HEK293 (cell line): Measurements from ENCODE around the gene RHBDD1.

Experiments used
- CTCF ChIA-PET: fragments of 350-600 bp; formaldehyde crosslinking; extraction: SDS; loops from one replicate; lab custom pipeline; 2021; ENCODE audit warnings: antibody characterized with exemption; lab: Yijun Ruan, JAX
- POLR2A ChIA-PET: fragments of 300-600 bp; formaldehyde crosslinking; extraction: SDS; loops from one replicate; lab custom pipeline; 2020; ENCODE audit warnings: antibody characterized with exemption, inconsistent platforms; lab: Yijun Ruan, JAX
- H3K27ac ChIP-seq: fragments of 200-500 bp; sonication (Bioruptor generic); 2 replicates; pipeline ENCODE4 v1.5.1; 2014; ENCODE audit warnings: low read depth, low read length, control low read depth, inconsistent platforms; ENCODE audit errors: extremely low read depth
- H3K36me3 ChIP-seq, 2 experiments: fragments of 200-500 bp in 1 of 2; sonication (Bioruptor generic) in 1 of 2; 1 replicate in 1 of 2; 2 replicates in 1 of 2; pipeline ENCODE4 v1.5.1; 2014 to 2017; ENCODE audit warnings: inconsistent platforms in 2 of 2, low read length in 2 of 2; ENCODE audit not compliant: control insufficient read depth in 2 of 2, insufficient read depth in 1 of 2
- H3K4me1 ChIP-seq: fragments of 200-500 bp; sonication (Bioruptor generic); 2 replicates; pipeline ENCODE4 v1.5.1; 2014; ENCODE audit warnings: mild to moderate bottlenecking, low read length, inconsistent platforms; ENCODE audit not compliant: control insufficient read depth, insufficient read depth
- H3K4me3 ChIP-seq: 2 replicates; pipeline ENCODE4 v1.5.1; 2011; ENCODE audit warnings: low read depth, mild to moderate bottlenecking, control low read depth, low read length, moderate library complexity
- H3K9me3 ChIP-seq: fragments of 200-500 bp; sonication (Bioruptor generic); 2 replicates; pipeline ENCODE4 v1.5.1; 2014; ENCODE audit warnings: low read depth, low read length, inconsistent platforms; ENCODE audit not compliant: control insufficient read depth, insufficient read depth
- EGR2 ChIP-seq: fragments of 450-650 bp; formaldehyde crosslinking; IDR thresholded peaks from 2 replicates; pipeline ENCODE4 v1.5.1; 2016; ENCODE audit warnings: low read depth, missing biosample characterization, missing genetic modification characterization
- GLI4 ChIP-seq: fragments of 450-650 bp; formaldehyde crosslinking; IDR thresholded peaks from 2 replicates; pipeline ENCODE4 v1.5.1; 2016; ENCODE audit warnings: missing biosample characterization, missing genetic modification characterization
- GLIS2 ChIP-seq: fragments of 450-650 bp; formaldehyde crosslinking; IDR thresholded peaks from 2 replicates; pipeline ENCODE4 v1.5.1; 2016; ENCODE audit warnings: missing biosample characterization, missing genetic modification characterization
- HOXC10 ChIP-seq: sonication (generic); formaldehyde crosslinking; IDR thresholded peaks from 2 replicates; pipeline ENCODE4 v1.8.1; 2023; ENCODE audit warnings: mild to moderate bottlenecking, missing genetic modification reagents
- KLF10 ChIP-seq: fragments of 450-650 bp; IDR thresholded peaks from 2 replicates; pipeline ENCODE4 v1.5.1; 2018; ENCODE audit warnings: missing biosample characterization, mild to moderate bottlenecking, missing genetic modification characterization
- SP3 ChIP-seq: fragments of 450-650 bp; formaldehyde crosslinking; IDR thresholded peaks from 2 replicates; pipeline ENCODE4 v1.5.1; 2016; ENCODE audit warnings: missing biosample characterization, missing genetic modification characterization
- TRIM28 ChIP-seq: IDR thresholded peaks from 2 replicates; pipeline ENCODE4 v1.6.1; 2011; ENCODE audit warnings: low read length, control low read depth, borderline replicate concordance
- WT1 ChIP-seq: fragments of 450-650 bp; formaldehyde crosslinking; IDR thresholded peaks from 2 replicates; pipeline ENCODE4 v1.5.1; 2016; ENCODE audit warnings: missing biosample characterization, missing genetic modification characterization
- ZBTB20 ChIP-seq: fragments of 450-650 bp; formaldehyde crosslinking; IDR thresholded peaks from 2 replicates; pipeline ENCODE4 v1.5.1; 2016; ENCODE audit warnings: missing biosample characterization, missing genetic modification characterization
- ZBTB21 ChIP-seq: fragments of 450-650 bp; formaldehyde crosslinking; IDR thresholded peaks from 2 replicates; pipeline ENCODE4 v1.5.1; 2017; ENCODE audit warnings: missing biosample characterization, missing genetic modification characterization
- ZBTB48 ChIP-seq: fragments of 450-650 bp; formaldehyde crosslinking; IDR thresholded peaks from 2 replicates; pipeline ENCODE4 v1.5.1; 2016; ENCODE audit warnings: missing biosample characterization, missing genetic modification characterization
- ZIC2 ChIP-seq: fragments of 450-650 bp; formaldehyde crosslinking; IDR thresholded peaks from 2 replicates; pipeline ENCODE4 v1.5.1; 2016; ENCODE audit warnings: missing biosample characterization, missing genetic modification characterization
- ZNF169 ChIP-seq: fragments of 450-650 bp; formaldehyde crosslinking; IDR thresholded peaks from 2 replicates; pipeline ENCODE4 v1.5.1; 2016; ENCODE audit warnings: missing biosample characterization, missing genetic modification characterization
- ZNF175 ChIP-seq: fragments of 450-650 bp; formaldehyde crosslinking; IDR thresholded peaks from 2 replicates; pipeline ENCODE4 v1.5.1; 2016; ENCODE audit warnings: missing biosample characterization, missing genetic modification characterization
- ZNF266 ChIP-seq: fragments of 450-650 bp; formaldehyde crosslinking; IDR thresholded peaks from 2 replicates; pipeline ENCODE4 v1.5.1; 2016; ENCODE audit warnings: missing biosample characterization, missing genetic modification characterization, low read depth
- ZNF37A ChIP-seq: fragments of 450-650 bp; IDR thresholded peaks from 2 replicates; pipeline ENCODE4 v1.5.1; 2018; ENCODE audit warnings: missing biosample characterization, missing genetic modification characterization
- ZNF558 ChIP-seq: fragments of 450-650 bp; formaldehyde crosslinking; IDR thresholded peaks from 2 replicates; pipeline ENCODE4 v1.5.1; 2016; ENCODE audit warnings: missing biosample characterization, missing genetic modification characterization
- ZNF585B ChIP-seq: fragments of 450-650 bp; formaldehyde crosslinking; IDR thresholded peaks from 2 replicates; pipeline ENCODE4 v1.5.1; 2016; ENCODE audit warnings: missing biosample characterization, missing genetic modification characterization
- ZNF610 ChIP-seq: fragments of 450-650 bp; formaldehyde crosslinking; IDR thresholded peaks from 2 replicates; pipeline ENCODE4 v1.5.1; 2016; ENCODE audit warnings: missing biosample characterization, missing genetic modification characterization, borderline replicate concordance
- ZNF623 ChIP-seq: fragments of 450-650 bp; formaldehyde crosslinking; IDR thresholded peaks from 2 replicates; pipeline ENCODE4 v1.5.1; 2016; ENCODE audit warnings: missing biosample characterization, missing genetic modification characterization
- ZNF660 ChIP-seq: fragments of 450-650 bp; IDR thresholded peaks from 2 replicates; pipeline ENCODE4 v1.5.1; 2018; ENCODE audit warnings: missing biosample characterization, mild to moderate bottlenecking, missing genetic modification characterization
- ZNF791 ChIP-seq: fragments of 450-650 bp; formaldehyde crosslinking; IDR thresholded peaks from 2 replicates; pipeline ENCODE4 v1.5.1; 2016; ENCODE audit warnings: missing biosample characterization, missing genetic modification characterization
- ZNF792 ChIP-seq: fragments of 450-650 bp; formaldehyde crosslinking; IDR thresholded peaks from 2 replicates; pipeline ENCODE4 v1.5.1; 2016; ENCODE audit warnings: missing biosample characterization, missing genetic modification characterization
- ZNF843 ChIP-seq: fragments of 450-650 bp; formaldehyde crosslinking; IDR thresholded peaks from 2 replicates; pipeline ENCODE4 v1.5.1; 2016; ENCODE audit warnings: missing biosample characterization, missing genetic modification characterization
- TF ChIP-seq, protein P1 (sequence below): fragments of 450-650 bp; formaldehyde crosslinking; IDR thresholded peaks from 2 replicates; pipeline ENCODE4 v1.5.1; 2016; ENCODE audit warnings: missing biosample characterization, missing genetic modification characterization
- TF ChIP-seq, protein P2 (sequence below): fragments of 450-650 bp; formaldehyde crosslinking; IDR thresholded peaks from 2 replicates; pipeline ENCODE4 v1.5.1; 2016; ENCODE audit warnings: missing biosample characterization, missing genetic modification characterization, low read depth
- TF ChIP-seq, protein P3 (sequence below): fragments of 450-650 bp; formaldehyde crosslinking; IDR thresholded peaks from 2 replicates; pipeline ENCODE4 v1.5.1; 2016; ENCODE audit warnings: missing biosample characterization, missing genetic modification characterization

The RHBDD1 gene

DNA sequence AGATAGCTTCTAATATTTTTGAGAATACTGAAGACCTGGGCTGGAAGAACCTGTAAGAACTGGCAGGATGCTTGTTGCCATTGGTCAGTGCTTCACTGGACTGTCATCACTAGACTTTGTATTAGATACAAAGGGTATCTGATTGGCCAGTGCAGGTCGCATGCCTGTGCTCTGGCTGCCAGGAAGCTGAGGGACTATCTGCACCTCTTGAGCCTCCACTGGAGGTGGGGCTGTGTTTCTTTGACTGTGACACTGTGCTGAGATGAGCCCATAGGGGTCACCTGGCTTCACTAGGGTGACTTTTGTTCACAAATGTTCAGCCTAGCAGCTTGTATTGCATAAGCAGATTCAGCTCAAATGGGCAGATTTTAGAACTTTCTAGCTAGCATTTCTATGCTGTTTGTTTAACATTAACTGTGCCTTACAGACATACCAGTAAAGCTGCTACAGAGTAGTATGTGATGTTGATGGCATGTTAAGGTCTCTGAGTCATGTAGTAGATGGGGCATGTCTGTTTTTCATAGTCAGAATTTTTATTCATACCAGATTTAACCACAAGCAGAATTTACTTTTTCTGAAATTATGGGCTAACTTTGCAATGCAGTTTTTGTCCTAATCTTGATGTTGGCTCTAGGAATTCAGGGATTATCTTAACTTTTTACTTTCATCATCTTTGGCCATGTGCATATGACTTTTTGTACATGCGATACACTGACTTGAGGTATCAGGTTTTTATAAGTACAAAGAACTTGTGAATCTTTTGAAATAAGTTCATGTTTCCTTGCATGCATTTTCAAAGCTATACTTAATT is 56.1 kb downstream of the RHBDD1 start:
- H3K4me1 ChIP-seq, result no peaks in the 10 kb centered on the region
- TF ChIP-seq ZBTB20 (tag by site-specific recombination) (no peak), ZNF175 (tag by site-specific recombination) (no peak), KLF10 (no peak), ZIC2 (tag by site-specific recombination) (no peak)
- H3K36me3 ChIP-seq, result peaks cover 0 to under 1% of the 10 kb centered on the region in 2 experiments; a peak in 1 of 3 replicates
- ChIA-PET CTCF (interaction anchor here (0.6 kb wide), 1 partner anchor 172 kb away, joined by 7 read pairs; no protein-coding TSS in a partner anchor), POLR2A (no interaction called here)
- H3K27ac ChIP-seq, result no peak overlapping the region
- no peak overlapping the region for H3K4me3 ChIP-seq
- H3K9me3 ChIP-seq, result no peaks in the 10 kb centered on the region

DNA sequence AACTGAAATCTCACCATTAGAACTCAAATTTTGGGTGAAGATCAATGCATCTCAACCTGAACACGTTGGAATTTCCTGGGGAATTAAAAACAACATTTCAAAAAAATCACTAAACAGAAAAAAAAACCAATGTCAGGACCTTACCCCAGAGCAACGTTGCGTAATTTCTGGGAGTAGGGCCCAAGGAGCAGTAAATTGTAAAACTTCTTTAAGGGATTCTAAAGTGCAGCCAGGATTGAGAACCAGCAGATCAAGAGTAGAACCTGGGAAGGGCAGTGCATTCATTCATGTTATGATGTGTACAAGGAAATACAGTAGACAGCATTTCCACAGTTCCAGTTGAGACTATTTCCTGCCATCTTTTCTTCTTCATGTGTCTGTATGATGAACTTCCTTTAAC is 56.9 kb downstream of the RHBDD1 start:
- TF ChIP-seq, protein P1, sequence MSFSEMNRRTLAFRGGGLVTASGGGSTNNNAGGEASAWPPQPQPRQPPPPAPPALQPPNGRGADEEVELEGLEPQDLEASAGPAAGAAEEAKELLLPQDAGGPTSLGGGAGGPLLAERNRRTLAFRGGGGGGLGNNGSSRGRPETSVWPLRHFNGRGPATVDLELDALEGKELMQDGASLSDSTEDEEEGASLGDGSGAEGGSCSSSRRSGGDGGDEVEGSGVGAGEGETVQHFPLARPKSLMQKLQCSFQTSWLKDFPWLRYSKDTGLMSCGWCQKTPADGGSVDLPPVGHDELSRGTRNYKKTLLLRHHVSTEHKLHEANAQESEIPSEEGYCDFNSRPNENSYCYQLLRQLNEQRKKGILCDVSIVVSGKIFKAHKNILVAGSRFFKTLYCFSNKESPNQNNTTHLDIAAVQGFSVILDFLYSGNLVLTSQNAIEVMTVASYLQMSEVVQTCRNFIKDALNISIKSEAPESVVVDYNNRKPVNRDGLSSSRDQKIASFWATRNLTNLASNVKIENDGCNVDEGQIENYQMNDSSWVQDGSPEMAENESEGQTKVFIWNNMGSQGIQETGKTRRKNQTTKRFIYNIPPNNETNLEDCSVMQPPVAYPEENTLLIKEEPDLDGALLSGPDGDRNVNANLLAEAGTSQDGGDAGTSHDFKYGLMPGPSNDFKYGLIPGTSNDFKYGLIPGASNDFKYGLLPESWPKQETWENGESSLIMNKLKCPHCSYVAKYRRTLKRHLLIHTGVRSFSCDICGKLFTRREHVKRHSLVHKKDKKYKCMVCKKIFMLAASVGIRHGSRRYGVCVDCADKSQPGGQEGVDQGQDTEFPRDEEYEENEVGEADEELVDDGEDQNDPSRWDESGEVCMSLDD (tag by site-specific recombination), result no peak
- no peak for TF ChIP-seq ZNF623 (tag by site-specific recombination)
- TF ChIP-seq ZNF792 (tag by site-specific recombination), result no peak
- no peak for TF ChIP-seq ZNF843
- no peak for TF ChIP-seq ZBTB21
- no peak for TF ChIP-seq ZNF660
- TF ChIP-seq EGR2 (tag by site-specific recombination), result no peak
- Histone ChIP-seq H3K36me3 (peaks cover 0 to 3% of the 10 kb centered on the region in 2 experiments; a peak in 1 of 3 replicates), H3K27ac (no peak overlapping the region), H3K9me3 (no peaks in the 10 kb centered on the region), H3K4me1 (no peaks in the 10 kb centered on the region), H3K4me3 (no peak overlapping the region)
- CTCF ChIA-PET, result interaction anchor here (0.6 kb wide), 1 partner anchor 171 kb away, joined by 7 read pairs; no protein-coding TSS in a partner anchor
- POLR2A ChIA-PET, result no interaction called here

DNA sequence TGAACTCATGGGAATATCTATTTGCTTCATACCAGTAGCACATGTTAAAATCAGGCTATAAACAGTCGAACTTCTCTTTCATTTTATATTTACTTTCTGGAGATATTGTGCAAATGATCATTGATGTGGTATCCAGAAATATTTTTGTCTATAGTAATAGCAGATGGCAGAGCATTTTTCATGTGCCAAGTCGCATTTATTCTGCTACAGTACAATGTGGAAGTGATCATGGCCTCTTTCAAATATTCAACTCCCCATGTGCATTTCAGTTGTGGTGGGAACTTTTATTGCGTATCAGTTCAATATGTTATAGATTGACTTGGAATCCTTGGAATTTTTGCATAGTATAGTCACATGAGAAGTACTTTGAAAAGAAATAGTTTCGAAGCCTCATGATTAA is 57.4 kb downstream of the RHBDD1 start:
- Histone ChIP-seq H3K27ac (no peak overlapping the region), H3K4me1 (no peaks in the 10 kb centered on the region), H3K4me3 (no peak overlapping the region), H3K9me3 (no peaks in the 10 kb centered on the region), H3K36me3 (peaks cover 0 to 3% of the 10 kb centered on the region in 2 experiments; a peak in 1 of 3 replicates)
- ChIA-PET CTCF (no interaction called here), POLR2A (no interaction called here)
- TF ChIP-seq ZNF791 (no peak), HOXC10 (CRISPR knock-in tag) (no peak), SP3 (tag by site-specific recombination) (no peak), ZNF266 (tag by site-specific recombination) (no peak), ZNF610 (tag by site-specific recombination) (no peak), ZNF558 (tag by site-specific recombination) (no peak), WT1 (tag by site-specific recombination) (no peak), TRIM28 (no peak), GLIS2 (no peak), ZBTB48 (tag by site-specific recombination) (no peak), ZNF585B (tag by site-specific recombination) (no peak), ZNF37A (tag by site-specific recombination) (no peak), GLI4 (tag by site-specific recombination) (no peak), ZBTB21 (no peak), ZNF169 (tag by site-specific recombination) (no peak), KLF10 (no peak)
- TF ChIP-seq, protein P2, sequence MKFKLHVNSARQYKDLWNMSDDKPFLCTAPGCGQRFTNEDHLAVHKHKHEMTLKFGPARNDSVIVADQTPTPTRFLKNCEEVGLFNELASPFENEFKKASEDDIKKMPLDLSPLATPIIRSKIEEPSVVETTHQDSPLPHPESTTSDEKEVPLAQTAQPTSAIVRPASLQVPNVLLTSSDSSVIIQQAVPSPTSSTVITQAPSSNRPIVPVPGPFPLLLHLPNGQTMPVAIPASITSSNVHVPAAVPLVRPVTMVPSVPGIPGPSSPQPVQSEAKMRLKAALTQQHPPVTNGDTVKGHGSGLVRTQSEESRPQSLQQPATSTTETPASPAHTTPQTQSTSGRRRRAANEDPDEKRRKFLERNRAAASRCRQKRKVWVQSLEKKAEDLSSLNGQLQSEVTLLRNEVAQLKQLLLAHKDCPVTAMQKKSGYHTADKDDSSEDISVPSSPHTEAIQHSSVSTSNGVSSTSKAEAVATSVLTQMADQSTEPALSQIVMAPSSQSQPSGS (tag by site-specific recombination), result no peak
- TF ChIP-seq, protein P3, sequence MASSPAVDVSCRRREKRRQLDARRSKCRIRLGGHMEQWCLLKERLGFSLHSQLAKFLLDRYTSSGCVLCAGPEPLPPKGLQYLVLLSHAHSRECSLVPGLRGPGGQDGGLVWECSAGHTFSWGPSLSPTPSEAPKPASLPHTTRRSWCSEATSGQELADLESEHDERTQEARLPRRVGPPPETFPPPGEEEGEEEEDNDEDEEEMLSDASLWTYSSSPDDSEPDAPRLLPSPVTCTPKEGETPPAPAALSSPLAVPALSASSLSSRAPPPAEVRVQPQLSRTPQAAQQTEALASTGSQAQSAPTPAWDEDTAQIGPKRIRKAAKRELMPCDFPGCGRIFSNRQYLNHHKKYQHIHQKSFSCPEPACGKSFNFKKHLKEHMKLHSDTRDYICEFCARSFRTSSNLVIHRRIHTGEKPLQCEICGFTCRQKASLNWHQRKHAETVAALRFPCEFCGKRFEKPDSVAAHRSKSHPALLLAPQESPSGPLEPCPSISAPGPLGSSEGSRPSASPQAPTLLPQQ (tag by site-specific recombination), result no peak
- TF ChIP-seq, all 188 proteins: peak for 0
